GM18519 (cell line): Measurements from ENCODE around the gene PAM.
"Not testable (repeated sequence)": the region's sequence is repeated elsewhere in the genome, so short reads cannot be mapped to it uniquely, and the experiment has no call there.

Source experiments
- ATAC-seq: cut with Tn5 transposase; IDR thresholded peaks from one replicate; pipeline ENCODE4 v1.9.1; 2021; ENCODE audit warnings: mild to moderate bottlenecking, moderate library complexity; ENCODE audit not compliant: unreplicated experiment, low FRiP score

Gene PAM

DNA sequence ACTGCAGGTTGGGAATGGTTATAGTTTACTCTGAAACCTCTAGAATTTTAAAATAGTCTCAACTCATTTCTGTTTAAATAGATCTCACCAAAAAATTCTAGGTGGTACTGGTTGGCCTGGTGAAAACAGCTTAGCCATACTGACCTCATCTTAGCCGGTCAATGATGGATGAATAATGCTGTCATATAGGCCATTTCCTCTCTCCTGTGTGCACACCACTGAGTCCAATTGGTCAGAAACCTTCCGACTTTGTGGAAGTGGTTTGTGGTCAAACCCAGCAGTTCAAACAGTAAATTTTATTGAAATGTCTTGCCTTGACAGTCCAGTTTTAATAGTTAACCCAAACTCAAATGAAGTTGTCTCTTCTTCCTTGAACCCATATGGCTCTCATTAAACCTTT is 266.2 kb downstream of the PAM start:
- ATAC-seq = no peak

DNA sequence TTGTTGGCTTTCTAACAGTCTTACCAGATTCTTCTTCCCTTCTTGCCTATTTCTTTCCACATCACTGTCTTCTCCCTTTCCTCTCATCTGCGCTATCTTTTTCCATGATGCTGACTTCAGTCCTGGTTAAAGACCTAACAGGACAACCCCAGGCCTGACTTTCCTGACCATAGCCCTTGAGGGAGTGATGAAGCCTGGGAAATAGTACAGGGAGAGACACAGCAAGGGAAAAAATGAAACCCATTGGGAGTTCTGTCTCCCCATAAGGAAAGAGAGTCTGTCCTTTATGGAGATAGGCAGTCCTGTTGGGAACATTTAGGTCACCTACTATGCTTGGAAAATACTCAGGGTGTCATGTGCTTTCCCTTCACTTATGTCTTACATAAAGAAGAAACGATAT is 272.2 kb downstream of the PAM start:
- ATAC-seq = no peak

DNA sequence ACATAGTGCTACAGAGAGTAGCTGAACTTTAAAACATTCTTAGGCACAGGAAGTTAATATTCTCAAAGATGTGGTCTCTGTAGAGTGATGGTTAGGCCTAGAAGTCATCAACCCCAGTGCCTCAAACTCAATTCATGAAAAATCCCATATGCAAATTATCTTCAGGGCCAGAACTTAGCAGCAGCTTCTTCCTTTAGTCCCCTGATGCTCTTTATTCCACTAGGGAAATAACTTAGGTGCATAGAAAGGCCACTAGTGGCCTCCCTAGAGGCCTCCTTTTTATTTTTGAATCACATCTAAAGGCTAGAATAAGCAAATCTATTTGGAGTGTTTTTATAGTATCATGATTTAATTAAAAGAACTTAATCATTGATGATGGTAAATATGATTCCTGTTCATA is 276.5 kb downstream of the PAM start:
- ATAC-seq = no peak

DNA sequence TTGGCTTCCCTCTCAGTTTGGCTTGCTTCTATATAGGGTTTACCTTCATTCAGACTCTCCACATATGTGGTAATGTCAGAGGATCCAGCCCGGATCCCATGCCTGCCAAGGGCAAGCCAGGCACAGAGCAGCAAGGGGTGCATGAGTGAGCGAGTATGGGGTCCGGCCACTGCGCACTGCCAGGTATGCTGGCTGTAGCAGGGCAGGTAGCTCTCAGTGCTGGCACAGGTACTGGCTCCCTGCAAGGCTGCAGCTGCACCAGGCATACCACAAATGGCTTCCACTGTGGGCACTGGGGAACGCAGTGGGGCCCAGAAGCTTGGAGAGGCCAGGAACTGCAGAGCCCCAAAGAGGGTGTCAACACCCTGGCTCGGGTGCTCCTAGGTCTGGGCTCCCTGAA is 278.6 kb downstream of the PAM start:
- no peak for ATAC-seq

DNA sequence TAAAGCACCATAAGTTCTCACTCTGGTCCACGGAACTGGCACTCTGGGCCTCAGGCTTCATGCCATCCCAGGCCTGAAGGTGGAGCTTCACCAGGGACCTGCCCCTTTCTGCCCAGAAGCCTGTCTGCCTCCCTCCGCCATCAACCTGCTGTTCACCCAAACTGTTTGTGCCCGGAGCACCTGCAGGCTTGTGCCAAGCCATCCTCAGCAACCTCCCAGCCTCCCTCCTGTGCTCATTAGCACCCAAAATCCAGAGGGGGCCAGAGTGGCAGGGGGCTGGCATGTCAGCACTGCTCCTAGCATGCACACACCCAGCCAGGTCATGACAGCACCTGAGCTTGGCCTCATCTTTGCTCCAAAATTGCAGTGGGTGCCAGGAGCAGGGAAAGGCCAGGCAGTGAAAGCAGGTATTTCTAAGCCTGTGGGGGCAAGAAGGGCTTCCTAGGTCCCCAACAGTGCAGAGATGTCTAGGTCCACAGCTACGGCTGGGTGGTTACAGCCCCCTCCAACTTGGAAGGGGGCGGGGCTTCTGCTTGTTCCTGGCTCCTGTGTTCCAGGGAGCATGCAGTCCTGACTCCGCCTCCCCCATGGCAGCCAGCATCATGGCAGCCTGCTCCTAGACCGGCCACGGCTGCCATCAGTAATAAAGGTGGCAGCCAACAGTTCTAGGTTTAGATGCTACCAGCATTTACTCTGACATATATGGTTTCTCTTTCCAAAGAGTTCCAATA is 279.7 kb downstream of the PAM start:
- no peak for ATAC-seq

DNA sequence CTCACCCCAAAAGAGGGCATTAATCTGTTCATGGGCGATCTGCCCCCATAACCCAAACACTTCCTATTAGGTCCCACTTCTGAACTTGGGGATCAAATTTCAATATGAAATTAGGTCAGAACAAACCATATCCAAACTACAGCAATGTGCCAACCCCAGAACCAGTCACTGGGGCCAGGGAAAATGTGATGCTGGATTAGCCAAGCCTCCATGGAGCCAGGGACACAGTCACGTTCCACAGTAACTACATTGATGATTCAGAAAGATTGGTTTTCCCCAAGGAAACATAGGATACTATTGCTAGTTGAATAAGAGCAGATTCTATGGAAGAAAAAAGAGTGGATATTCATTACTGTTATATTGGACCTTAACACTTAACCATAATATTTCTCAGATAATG is 280.6 kb downstream of the PAM start:
- ATAC-seq = no peak

DNA sequence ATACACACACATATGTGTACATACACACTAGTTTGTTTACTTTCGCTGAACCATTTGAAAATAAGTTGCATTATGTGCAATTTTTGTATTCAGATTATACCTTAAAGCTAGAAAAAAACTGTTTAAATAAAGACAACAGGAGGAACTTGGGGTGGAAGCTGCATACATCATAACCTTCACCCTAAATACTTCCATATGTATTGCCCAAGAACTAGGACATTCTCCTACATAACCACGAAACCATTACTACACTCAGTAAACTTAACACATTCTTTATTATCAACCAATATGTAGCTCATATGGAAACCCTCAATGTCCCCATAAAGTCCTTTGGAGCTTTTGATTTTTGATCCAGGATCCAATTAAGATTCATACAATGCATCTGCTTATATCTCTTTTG is 281.5 kb downstream of the PAM start:
- no peak for ATAC-seq

DNA sequence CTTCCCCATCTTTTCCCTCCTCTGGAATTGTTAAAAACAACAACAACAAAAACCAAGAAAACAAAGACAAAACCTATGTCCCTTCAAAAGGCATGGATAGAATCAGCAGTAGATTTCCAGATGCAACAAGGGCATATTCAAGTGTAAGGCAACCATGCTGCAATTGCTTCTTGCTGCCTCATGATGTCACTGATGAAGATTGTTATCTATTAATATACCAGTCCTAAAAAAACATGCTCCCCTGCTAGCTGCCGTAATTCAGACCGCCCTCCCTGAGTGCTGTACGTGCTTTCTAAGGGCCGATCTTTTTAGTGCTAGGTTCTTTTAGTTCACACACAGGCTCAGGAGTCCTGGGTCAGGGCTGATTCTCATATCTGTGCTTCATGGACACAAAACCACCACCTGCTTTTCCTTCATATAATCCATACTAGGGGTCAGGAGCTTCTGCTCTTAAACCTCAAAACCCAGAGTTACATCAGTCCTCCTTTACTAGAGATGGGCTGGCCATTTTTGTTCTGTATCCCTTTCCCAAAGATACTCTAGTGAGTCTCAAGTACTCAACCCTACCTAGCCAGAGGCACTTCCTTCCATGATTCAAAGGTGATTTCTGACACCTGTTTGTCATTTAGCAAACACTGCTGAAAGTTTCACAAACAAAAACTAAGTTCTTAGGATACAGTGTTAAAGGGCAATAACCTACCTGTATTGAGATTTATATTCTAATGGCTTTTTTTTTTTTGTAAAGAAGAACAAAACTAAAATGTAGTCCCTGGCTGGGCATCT is 282.8 kb downstream of the PAM start:
- no peak for ATAC-seq

DNA sequence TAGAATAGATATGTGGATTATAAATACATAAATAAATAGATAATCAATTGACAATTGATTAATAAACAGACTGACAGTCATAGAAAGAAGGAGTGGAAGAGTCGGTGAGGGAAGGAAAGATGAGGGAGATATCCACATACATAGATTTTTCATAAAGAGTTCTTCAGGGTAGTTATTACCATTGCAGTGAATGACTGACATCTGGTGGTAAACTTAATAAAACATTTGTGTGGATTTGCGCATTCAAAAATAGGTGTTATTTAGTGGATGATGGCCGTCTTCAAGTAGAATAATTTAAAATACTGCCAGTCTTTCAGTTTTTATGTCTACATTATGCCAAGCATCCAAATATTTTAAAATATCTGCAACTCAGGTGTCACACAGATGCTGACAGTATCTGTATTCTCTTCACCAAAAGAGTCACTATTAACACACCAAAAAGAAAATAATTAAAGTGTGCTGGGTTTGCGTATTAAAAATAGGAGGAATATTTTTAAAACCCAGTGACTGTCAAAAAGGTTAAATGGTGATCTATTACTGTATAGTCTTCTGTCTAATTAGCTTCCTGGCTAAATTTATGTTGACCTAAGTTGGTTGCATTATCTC is 286.1 kb downstream of the PAM start:
- no peak for ATAC-seq

DNA sequence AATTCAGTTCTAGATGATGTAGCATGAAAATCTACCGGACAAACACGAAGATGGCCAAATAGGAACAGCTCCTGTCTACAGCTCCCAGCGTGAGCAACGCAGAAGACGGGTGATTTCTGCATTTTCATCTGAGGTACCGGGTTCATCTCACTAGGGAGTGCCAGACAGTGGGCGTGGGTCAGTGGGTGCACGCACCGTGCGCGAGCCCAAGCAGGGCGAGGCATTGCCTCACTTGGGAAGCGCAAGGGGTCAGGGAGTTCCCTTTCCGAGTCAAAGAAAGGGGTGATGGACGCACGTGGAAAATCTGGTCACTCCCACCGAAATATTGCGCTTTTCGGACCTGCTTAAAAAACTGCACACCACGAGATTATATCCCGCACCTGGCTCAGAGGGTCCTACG is 291.6 kb downstream of the PAM start:
- not testable (repeated sequence) for ATAC-seq

DNA sequence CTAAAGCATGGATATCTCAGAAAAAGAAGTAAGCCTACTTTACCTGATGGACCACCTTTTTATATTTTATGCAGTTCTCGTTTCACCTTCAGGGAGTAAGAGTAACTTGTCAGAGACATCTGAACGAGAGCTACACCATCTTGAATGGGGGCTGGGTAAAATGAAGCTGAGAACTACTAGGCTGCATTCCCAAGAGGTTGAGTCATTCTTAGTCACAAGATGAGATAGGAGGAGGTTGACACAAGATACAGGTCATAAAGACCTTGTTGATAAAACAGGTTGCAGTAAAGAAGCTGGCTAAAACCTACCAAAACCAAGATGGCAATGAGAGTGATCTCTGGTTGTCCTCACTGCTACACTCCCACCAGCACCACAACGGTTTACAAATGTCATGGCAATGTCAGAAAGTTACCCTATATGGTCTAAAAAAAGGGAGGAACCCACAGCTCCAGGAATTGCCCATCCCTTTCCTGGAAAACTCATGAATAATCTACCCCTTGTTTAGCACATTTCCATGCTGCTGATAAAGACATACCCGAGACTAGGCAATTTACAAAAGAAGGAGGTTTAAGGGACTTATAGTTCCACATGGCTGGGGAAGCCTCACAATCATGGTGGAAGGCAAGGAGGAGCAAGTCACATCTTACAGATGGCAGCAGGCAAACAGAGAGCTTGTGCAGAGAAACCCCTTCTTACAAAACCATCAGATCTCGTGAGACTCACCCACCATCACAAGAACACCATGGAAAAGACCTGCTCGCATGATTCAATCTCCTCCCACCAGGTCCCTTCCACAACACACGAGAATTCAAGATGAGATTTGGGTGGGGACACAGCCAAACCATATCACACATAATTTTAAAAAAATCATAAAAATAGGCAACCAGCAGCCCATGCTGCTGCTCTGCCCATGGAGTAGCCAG is 302.4 kb downstream of the PAM start:
- ATAC-seq = no peak

DNA sequence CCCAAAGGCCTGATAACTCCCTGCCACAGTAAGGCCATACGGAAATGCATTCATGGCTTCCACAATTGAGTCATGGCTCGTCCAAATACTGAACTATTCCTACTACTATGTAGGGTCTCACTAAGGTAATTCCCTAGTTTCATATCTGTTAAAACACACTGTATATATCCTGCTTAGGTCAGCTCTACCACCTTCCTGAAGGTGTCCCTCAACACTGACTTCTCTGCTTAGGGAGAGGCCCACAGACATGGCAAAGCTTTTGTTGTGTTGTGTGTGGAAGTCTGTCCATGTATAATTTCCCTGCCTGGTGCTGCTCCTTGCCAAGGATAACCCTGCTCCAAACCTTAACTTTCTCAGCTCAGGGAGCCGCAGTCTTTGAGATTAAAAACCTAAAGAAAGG is 304.4 kb downstream of the PAM start:
- ATAC-seq = no peak

DNA sequence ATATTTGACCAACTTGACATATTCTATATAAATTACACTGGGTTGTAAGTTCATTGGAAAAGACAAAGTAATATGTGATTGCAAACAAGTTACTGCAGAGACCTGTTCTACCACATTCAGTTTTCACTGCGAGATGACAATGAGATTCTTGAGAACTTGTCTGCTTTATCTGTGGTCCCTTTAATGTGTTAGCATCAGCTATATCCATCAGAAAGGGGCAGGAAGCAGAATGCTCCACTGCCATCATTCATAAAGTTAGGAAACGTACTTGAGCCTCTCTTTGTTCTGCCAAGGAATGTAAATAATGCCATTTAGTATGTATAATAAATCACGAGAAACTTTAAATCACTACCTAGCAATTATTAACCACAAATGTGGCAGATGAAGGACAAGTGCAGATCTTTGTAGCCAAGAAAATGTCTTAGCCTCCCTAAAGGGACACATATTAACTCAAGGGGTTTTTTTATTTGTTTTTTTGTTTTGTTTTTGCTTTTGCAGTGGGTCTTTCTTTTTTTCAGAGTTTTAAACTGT is 305.4 kb downstream of the PAM start:
- no peak for ATAC-seq

DNA sequence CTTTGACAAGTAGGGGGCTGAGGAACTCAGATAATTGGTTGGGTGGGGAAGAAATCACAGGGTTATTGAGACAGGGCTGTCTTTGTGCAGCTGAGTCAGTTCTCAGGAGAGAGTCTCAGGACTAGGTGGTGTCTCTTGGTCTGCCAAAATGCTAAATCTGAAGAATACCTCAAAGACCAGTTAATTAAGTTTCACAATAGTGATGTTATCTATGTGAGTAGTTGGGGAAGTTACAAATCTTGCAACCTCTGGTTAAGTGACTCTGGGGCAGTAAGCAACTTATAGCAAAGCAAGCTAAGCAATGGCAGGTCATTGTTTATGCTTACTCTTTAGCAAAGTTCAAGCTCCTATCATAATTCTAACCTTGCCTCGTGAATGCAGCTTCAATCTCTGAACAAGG is 311.2 kb downstream of the PAM start:
- no peak for ATAC-seq

DNA sequence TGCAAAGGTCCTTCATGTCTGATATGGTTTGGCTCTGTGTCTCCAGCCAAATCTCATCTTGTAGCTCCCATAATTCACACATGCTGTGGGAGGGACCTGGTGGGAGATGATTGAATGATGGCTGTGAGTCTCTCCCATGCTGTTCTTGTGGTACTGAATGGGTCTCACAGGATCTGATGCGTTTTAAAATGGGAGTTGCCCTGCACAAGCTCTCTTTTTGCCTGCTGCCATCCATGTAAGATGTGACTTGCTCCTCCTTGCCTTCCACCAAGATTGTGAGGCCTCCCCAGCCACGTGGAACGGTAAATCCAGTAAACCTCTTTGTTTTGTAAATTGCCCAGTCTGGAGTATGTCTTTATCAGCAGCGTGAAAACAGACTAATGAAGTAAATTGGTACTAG is 318.4 kb downstream of the PAM start:
- ATAC-seq = not testable (repeated sequence)

DNA sequence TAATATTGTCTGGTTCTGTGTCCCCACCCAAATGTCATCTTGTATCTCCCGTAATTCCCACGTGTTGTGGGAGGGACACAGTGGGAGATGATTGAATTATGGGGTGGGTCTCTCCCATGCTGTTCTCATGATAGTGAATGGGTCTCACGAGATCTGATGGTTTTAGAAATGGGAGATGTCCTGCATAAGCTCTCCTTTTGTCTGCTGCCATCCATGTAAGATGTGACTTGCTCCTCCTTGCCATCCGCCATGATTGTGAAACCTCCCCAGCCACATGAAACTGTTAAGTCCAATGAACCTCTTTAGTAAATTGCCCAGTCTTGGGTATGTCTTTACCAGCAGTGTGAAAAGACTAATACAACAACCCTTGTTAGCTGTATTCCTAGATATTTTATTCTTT is 320.3 kb downstream of the PAM start:
- no peak for ATAC-seq
